Measurements from ENCODE around the gene VAV3.
"Not testable (repeated sequence)": the region's sequence is repeated elsewhere in the genome, so short reads cannot be mapped to it uniquely, and the experiment has no call there.

Gene VAV3

DNA sequence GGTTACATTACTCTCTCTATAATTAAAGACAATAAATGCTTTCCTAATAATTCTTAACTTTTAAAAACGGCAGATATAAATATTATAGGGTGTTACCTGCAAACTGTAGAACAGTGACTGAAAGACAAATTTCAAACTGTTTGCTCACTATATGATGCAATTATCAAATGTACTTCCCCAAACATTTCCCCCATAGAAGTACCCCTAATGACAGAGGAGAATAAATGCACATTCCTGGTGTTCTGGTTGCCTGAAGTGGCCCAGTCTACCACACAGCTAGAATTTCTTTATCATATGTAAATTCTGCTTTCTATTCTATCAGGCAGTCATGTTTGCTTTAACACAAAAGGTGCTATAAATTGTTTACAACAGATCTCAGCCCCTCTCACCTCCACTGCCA is 70.4 kb downstream of the VAV3 start:
- in situ Hi-C loops (cut with MboI; ENCODE audit: low pct_unique_long_range_greater_than_20kb, low sequenced_read_pairs, unreplicated experiment): no loop called here
- TF ChIP-seq, protein P1, sequence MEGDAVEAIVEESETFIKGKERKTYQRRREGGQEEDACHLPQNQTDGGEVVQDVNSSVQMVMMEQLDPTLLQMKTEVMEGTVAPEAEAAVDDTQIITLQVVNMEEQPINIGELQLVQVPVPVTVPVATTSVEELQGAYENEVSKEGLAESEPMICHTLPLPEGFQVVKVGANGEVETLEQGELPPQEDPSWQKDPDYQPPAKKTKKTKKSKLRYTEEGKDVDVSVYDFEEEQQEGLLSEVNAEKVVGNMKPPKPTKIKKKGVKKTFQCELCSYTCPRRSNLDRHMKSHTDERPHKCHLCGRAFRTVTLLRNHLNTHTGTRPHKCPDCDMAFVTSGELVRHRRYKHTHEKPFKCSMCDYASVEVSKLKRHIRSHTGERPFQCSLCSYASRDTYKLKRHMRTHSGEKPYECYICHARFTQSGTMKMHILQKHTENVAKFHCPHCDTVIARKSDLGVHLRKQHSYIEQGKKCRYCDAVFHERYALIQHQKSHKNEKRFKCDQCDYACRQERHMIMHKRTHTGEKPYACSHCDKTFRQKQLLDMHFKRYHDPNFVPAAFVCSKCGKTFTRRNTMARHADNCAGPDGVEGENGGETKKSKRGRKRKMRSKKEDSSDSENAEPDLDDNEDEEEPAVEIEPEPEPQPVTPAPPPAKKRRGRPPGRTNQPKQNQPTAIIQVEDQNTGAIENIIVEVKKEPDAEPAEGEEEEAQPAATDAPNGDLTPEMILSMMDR (IDR thresholded peaks at IDR 0.05; ENCODE audit: extremely low read depth, insufficient read depth, missing control alignments): no peak
- no peak for DNase-seq (ENCODE audit: low spot score)

DNA sequence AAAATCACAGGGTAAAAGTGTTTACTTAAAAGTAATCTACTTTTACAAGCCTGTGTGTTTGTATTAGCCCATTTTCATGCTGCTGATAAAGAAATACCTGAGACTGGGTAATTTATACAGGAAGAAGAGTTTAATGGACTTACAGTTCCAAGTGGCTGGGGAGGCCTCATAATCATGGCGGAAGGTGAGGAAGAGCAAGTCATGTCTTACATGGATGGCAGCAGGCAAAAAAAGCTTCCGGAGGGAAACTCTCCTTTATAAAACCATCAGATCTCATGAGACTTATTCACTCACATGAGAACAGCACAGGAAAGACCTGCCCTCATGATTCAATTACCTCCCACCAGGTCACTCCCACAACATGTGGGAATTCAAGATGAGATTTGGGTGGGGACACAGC is 71.6 kb downstream of the VAV3 start:
- in situ Hi-C loops (cut with MboI; ENCODE audit: low pct_unique_long_range_greater_than_20kb, low sequenced_read_pairs, unreplicated experiment); DNase-seq (ENCODE audit: low spot score): not testable (repeated sequence)

DNA sequence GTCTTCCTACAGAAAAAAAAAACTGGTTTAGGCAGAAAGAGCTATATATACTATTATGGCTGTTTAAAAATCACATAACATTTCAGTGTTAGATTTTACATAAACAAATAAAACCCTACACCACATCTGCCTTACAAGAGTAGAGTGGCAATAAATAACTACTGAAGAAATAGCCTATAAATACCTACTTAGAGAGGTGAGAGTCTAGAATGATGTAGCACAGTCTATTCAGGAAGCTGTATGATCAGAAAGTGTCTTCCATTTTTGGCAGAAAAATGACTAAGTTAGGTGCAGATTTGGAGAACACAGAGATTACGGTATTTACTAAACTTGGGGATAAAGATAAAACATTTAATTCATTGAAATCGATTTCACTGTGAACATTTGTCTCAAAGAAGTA is 75.5 kb downstream of the VAV3 start:
- in situ Hi-C loops (cut with MboI; ENCODE audit: low pct_unique_long_range_greater_than_20kb, low sequenced_read_pairs, unreplicated experiment): no loop called here
- TF ChIP-seq, protein P1 (IDR thresholded peaks at IDR 0.05; ENCODE audit: extremely low read depth, insufficient read depth, missing control alignments): no peak
- no peak for DNase-seq (ENCODE audit: low spot score)

DNA sequence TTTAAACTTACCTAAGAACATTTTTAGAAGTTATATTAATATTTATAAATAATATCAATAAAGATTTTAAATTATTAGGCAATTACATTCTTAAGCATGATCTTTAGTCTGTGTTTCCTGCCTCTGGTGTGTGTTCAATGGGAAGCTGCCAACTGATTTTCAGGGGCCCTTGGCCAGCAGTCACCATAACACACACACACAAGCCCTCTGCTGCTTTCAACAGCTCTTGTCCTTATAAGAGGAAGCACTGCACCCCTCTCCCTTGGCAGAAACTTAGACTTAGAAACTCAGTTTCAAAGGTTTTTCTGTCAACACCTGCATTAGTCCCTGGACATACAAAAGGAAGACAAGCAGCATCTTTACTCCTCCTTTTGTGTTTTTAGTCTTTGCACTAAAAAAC is 81.4 kb downstream of the VAV3 start:
- DNase-seq (ENCODE audit: low spot score): no peak
- in situ Hi-C loops (cut with MboI; ENCODE audit: low pct_unique_long_range_greater_than_20kb, low sequenced_read_pairs, unreplicated experiment): no loop called here
- TF ChIP-seq, protein P1 (IDR thresholded peaks at IDR 0.05; ENCODE audit: extremely low read depth, insufficient read depth, missing control alignments): no peak

DNA sequence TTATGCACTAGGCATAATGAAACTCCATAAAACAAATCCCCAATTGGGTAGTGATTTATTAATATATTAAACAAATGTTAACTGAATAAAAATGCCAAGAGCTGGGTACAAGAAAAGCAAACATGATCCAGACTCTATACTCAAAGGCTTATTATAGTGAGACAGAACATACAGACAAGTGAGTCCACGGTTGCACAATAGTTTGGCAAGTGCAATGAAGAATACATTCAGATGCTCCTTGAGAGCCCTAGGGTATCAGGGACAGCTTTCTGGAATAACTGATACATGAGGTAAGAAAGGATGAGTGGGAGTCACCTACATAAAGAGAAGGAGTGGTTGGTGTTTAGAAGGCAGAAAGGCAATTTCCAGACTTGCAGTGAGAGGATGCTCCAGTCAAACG is 85.1 kb downstream of the VAV3 start:
- no peak for DNase-seq (ENCODE audit: low spot score)
- in situ Hi-C loops (cut with MboI; ENCODE audit: low pct_unique_long_range_greater_than_20kb, low sequenced_read_pairs, unreplicated experiment): no loop called here
- TF ChIP-seq, protein P1 (IDR thresholded peaks at IDR 0.05; ENCODE audit: extremely low read depth, insufficient read depth, missing control alignments): no peak

DNA sequence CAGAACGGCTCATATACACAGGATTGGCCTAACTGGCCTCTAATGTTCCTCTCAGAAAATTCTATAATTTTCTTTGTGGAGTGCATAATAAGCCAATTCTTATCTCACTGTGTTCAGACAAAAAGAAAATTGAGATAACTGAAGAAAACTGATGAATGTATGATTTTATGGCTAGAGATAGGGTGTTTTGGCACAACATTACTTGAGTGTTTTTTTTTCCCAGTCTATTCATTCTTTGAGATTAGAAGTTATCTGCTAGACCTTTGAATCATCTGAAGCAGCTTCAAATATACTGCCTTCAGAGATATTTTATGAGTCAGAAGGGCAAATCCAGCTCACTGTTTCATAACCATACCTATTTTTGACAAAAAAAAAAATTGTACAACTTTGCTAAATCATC is 85.6 kb downstream of the VAV3 start:
- in situ Hi-C loops (cut with MboI; ENCODE audit: low pct_unique_long_range_greater_than_20kb, low sequenced_read_pairs, unreplicated experiment): no loop called here
- TF ChIP-seq, protein P1 (IDR thresholded peaks at IDR 0.05; ENCODE audit: extremely low read depth, insufficient read depth, missing control alignments): no peak
- DNase-seq (ENCODE audit: low spot score): no peak

DNA sequence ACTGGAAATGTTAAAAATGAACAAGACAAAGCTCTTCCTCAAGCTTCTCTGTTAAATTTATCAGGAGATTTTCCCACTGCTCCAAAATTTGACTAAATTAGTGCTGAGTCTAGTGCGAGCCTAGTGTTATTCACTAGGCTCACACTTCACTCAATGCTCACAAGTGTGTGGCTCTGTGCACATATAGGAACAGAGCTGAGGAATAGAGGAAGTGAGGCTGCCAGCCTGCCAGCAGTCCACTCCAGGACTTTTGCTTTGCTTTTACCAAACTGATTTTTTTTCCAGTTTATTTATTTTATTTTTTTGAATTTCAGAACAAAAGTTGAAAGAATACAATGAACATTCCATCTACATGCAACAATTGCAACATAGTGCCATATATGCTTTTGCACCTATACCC is 87.2 kb downstream of the VAV3 start:
- in situ Hi-C loops (cut with MboI; ENCODE audit: low pct_unique_long_range_greater_than_20kb, low sequenced_read_pairs, unreplicated experiment): no loop called here
- no peak for DNase-seq (ENCODE audit: low spot score)
- TF ChIP-seq, protein P1 (IDR thresholded peaks at IDR 0.05; ENCODE audit: extremely low read depth, insufficient read depth, missing control alignments): no peak

Measured in GM13977 (cell line).